Measurements from ENCODE around the gene ERF. TPM values are rescaled to one million over a fixed set of nuclear protein-coding genes. Genes with fewer than 3 reads are reported as not detected.

Gene ERF
- total and polyA plus RNA-seq, 2 donors (not counting 3 experiments of a cell fraction or from before 2014, with no cell fraction given), result 102 to 117 TPM

GRCh38 chr19:42272535-42272897 lies 17.6 kb upstream of the ERF start:
- no peak for FAIRE-seq
- H3K9ac ChIP-seq (replicated peaks; ENCODE audit: extremely low read depth, insufficient read depth, low read length), result no peak overlapping the region
- TF ChIP-seq MAX (IDR thresholded peaks at IDR 0.05; ENCODE audit: insufficient read depth, insufficient read length) (no peak), POLR2AphosphoS5 (IDR thresholded peaks at IDR 0.05; ENCODE audit: insufficient read depth, low read depth, low read length) (no peak), FOS (IDR thresholded peaks at IDR 0.05; ENCODE audit: borderline replicate concordance, insufficient read depth, low read length) (no peak), EZH2 (IDR thresholded peaks at IDR 0.05; ENCODE audit: borderline replicate concordance, low read depth, low read length, severe bottlenecking) (no peak), JUN (IDR thresholded peaks at IDR 0.05; ENCODE audit: borderline replicate concordance, insufficient read depth, insufficient read length, low read depth) (no peak), CTCF (IDR thresholded peaks at IDR 0.05; ENCODE audit: extremely low read depth in 1 of 2, insufficient read depth in 1 of 2, low read depth in 1 of 2, low read length in 2 of 2) (no peak), GATA2 (IDR thresholded peaks at IDR 0.05; ENCODE audit: insufficient read depth, insufficient read length, low read depth, low read length) (no peak), MYC (IDR thresholded peaks at IDR 0.05; ENCODE audit: low read depth, low read length) (no peak), POLR2A (IDR thresholded peaks at IDR 0.05; ENCODE audit: low read depth, low read length) (no peak)
- H2AFZ ChIP-seq (ENCODE audit: low read depth, low read length), result no peak overlapping the region
- no peaks in the 10 kb centered on the region for H3K9me3 ChIP-seq (replicated peaks; ENCODE audit: control insufficient read depth, insufficient read depth, low read length)
- dilution Hi-C loops (cut with MboI; ENCODE audit: extremely low pct_ligation_motif_present, low sequenced_read_pairs) (no loop called here), intact Hi-C loops (cut with micrococcal nuclease) (no loop called here)
- H4K20me1 ChIP-seq (replicated peaks; ENCODE audit: control insufficient read depth, extremely low read depth, insufficient read depth, low read length), result no peaks in the 10 kb centered on the region
- peaks cover 28% of the 10 kb centered on the region for H3K4me1 ChIP-seq (ENCODE audit: control insufficient read depth, extremely low read depth, insufficient read depth, low read length)
- H3K4me2 ChIP-seq (ENCODE audit: insufficient read depth, low read length), result no peak overlapping the region
- no peaks in the 10 kb centered on the region for H3K27me3 ChIP-seq (ENCODE audit: control insufficient read depth in 2 of 2, insufficient read depth in 2 of 2, low read length in 2 of 2)
- ChIA-PET CTCF (interaction anchor here (3.6 kb wide), 1 partner anchor 26 kb away, joined by 23 read pairs; no protein-coding TSS in a partner anchor), POLR2A (no interaction called here)
- no TSS peak for BruUV-seq (replicated peaks)
- DNase-seq (ENCODE audit: low read depth, low spot score), result no peak
- no peaks in the 10 kb centered on the region for H3K9me1 ChIP-seq (replicated peaks; ENCODE audit: control insufficient read depth, extremely low read depth, insufficient read depth, low read length)
- peaks cover 12 to 28% of the 10 kb centered on the region in 2 experiments for H3K36me3 ChIP-seq (ENCODE audit: control insufficient read depth in 2 of 2, extremely low read depth in 1 of 2, insufficient read depth in 2 of 2, low read length in 2 of 2)
- no peak overlapping the region for H3K4me3 ChIP-seq (replicated peaks in 1 of 3; ENCODE audit: insufficient read depth in 1 of 3, low read depth in 1 of 3, low read length in 3 of 3)
- H3K27ac ChIP-seq (ENCODE audit: insufficient read depth, low read depth, low read length), result no peak overlapping the region
- H3K79me2 ChIP-seq (ENCODE audit: control insufficient read depth, insufficient read depth, low read length), result peaks cover 44% of the 10 kb centered on the region
